ENCODE measurements around the gene NEUROD2. TPM values are rescaled to one million over a fixed set of nuclear protein-coding genes. Genes with fewer than 3 reads are reported as not detected.

The NEUROD2 gene
- total RNA-seq, 6 experiments from 2014 or later: not detected

DNA sequence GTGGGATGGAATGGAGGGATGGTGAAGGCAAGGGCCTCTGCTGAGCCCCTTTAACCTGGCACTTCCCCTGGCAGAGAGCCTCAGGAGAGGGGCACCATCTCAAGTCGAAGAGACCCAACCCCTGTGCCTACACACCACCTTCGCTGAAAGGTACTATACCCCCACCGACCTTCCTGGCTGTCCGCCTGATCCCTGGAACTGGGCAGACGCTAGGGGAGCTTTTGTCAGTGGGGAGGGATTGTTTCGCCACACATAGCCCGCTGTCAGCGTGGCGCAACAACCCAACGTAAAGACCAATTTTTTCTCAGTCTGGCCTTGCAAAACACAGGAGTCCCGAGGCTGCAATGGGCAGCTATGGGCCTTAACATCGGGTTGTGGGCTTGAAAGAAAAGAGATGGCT is 22.2 kb upstream of the NEUROD2 start:
- Histone ChIP-seq H3K36me3 (no peaks in the 10 kb centered on the region), H3K27me3 (peaks cover 0 to 9% of the 10 kb centered on the region in 2 donors), H3K9me3 (no peaks in the 10 kb centered on the region), H3K27ac (no peak overlapping the region), H3K4me3 (no peak overlapping the region), H3K4me1 (no peaks in the 10 kb centered on the region)
- WGBS (ENCODE audit: insufficient coverage, low coverage, low lambda C conversion rate, missing lambda C conversion rate): 50% methylated on average over 2 of the region's 12 CpGs
- ATAC-seq (no peak), DNase-seq (no peak)
- TF ChIP-seq CTCF (IDR thresholded peaks at IDR 0.05) (no peak), POLR2A (IDR thresholded peaks at IDR 0.05) (no peak)
- intact Hi-C loops (cut with DNase I): loop anchor here in 1 of 2 donors (10.0 kb wide), 3 partner anchors 45 to 115 kb away; no protein-coding TSS in a partner anchor

- Histone ChIP-seq H3K4me3 (no peak overlapping the region), H3K36me3 (no peaks in the 10 kb centered on the region), H3K27ac (no peak overlapping the region), H3K27me3 (peaks cover 0 to 9% of the 10 kb centered on the region in 2 donors), H3K4me1 (no peaks in the 10 kb centered on the region), H3K9me3 (no peaks in the 10 kb centered on the region)
- WGBS (ENCODE audit: insufficient coverage, low coverage, low lambda C conversion rate, missing lambda C conversion rate): 42% methylated on average over 2 of the region's 3 CpGs
- TF ChIP-seq CTCF (IDR thresholded peaks at IDR 0.05): no peak
- no peak for TF ChIP-seq POLR2A (IDR thresholded peaks at IDR 0.05)
- intact Hi-C loops (cut with DNase I): loop anchor here in 1 of 2 donors (10.0 kb wide), 2 partner anchors 45 to 85 kb away; no protein-coding TSS in a partner anchor
- no peak for DNase-seq
- no peak for ATAC-seq
Observed at GRCh38 chr17:39629494-39629880, 21.8 kb upstream of the NEUROD2 start.

- no peak overlapping the region for H3K4me3 ChIP-seq
- intact Hi-C loops (cut with DNase I): loop anchor here in 1 of 2 donors (10.0 kb wide), 2 partner anchors 46 to 84 kb away; no protein-coding TSS in a partner anchor
- no peaks in the 10 kb centered on the region for H3K4me1 ChIP-seq
- no peaks in the 10 kb centered on the region for H3K9me3 ChIP-seq
- 68% methylated on average over 6 of the region's 10 CpGs for WGBS (ENCODE audit: insufficient coverage, low coverage, low lambda C conversion rate, missing lambda C conversion rate)
- H3K36me3 ChIP-seq: no peaks in the 10 kb centered on the region
- H3K27ac ChIP-seq: no peak overlapping the region
- no peak for DNase-seq
- peaks cover 0 to 9% of the 10 kb centered on the region in 2 donors for H3K27me3 ChIP-seq
- TF ChIP-seq CTCF (IDR thresholded peaks at IDR 0.05) (no peak), POLR2A (IDR thresholded peaks at IDR 0.05) (no peak)
- no peak for ATAC-seq
Observed at GRCh38 chr17:39628655-39629493, 21.2 kb upstream of the NEUROD2 start.

- Histone ChIP-seq H3K4me3 (no peak overlapping the region), H3K27me3 (peaks cover 0 to 9% of the 10 kb centered on the region in 2 donors), H3K36me3 (no peaks in the 10 kb centered on the region), H3K27ac (no peak overlapping the region), H3K4me1 (no peaks in the 10 kb centered on the region), H3K9me3 (no peaks in the 10 kb centered on the region)
- WGBS (ENCODE audit: insufficient coverage, low coverage, low lambda C conversion rate, missing lambda C conversion rate): no CpG with 5 or more reads among the region's 16 CpGs
- no peak for DNase-seq
- intact Hi-C loops (cut with DNase I): loop anchor here in 1 of 2 donors (10.0 kb wide), 2 partner anchors 47 to 83 kb away; no protein-coding TSS in a partner anchor
- peak in 2 of 4 donors; percentile 15 to 23 for ATAC-seq
- TF ChIP-seq CTCF (IDR thresholded peaks at IDR 0.05) (no peak), POLR2A (IDR thresholded peaks at IDR 0.05) (no peak)
Observed at GRCh38 chr17:39627712-39628516, 20.2 kb upstream of the NEUROD2 start.
